ENCODE measurements around the gene CCL20.

- TF ChIP-seq ZNF597 (CRISPR knock-in tag; IDR thresholded peaks at IDR 0.05) (no peak), KDM1A (CRISPR knock-in tag; IDR thresholded peaks at IDR 0.05) (no peak), CBX5 (CRISPR knock-in tag; IDR thresholded peaks at IDR 0.05; ENCODE audit: borderline replicate concordance) (no peak), ZBTB8A (CRISPR knock-in tag; IDR thresholded peaks at IDR 0.05; ENCODE audit: borderline replicate concordance, low read depth) (no peak), POLR2A (IDR thresholded peaks at IDR 0.05; ENCODE audit: insufficient read depth in 1 of 2, low read depth in 2 of 2, low read length in 2 of 2) (no peak), PHF8 (CRISPR knock-in tag; IDR thresholded peaks at IDR 0.05) (no peak), SMYD3 (CRISPR knock-in tag; IDR thresholded peaks at IDR 0.05) (no peak), GABPA (IDR thresholded peaks at IDR 0.05; ENCODE audit: low read depth, low read length) (no peak), GABPA (CRISPR knock-in tag; IDR thresholded peaks at IDR 0.05; ENCODE audit: low read depth) (no peak), RFX5 (IDR thresholded peaks at IDR 0.05; ENCODE audit: low read depth, low read length) (no peak), MATR3 (CRISPR knock-in tag; IDR thresholded peaks at IDR 0.05) (no peak), ZNF414 (CRISPR knock-in tag; IDR thresholded peaks at IDR 0.05) (no peak), KDM5B (CRISPR knock-in tag; IDR thresholded peaks at IDR 0.05; ENCODE audit: borderline replicate concordance) (no peak), ZNF20 (CRISPR knock-in tag; IDR thresholded peaks at IDR 0.05) (no peak), ZBTB34 (CRISPR knock-in tag; IDR thresholded peaks at IDR 0.05) (no peak)
Measured at GRCh38 chr2:227805578-227805977, 8.1 kb upstream of the CCL20 start.
